GM12878 (cell line): Measurements from ENCODE around the gene CDK4. TPM values are rescaled to one million over a fixed set of nuclear protein-coding genes. Genes with fewer than 3 reads are reported as not detected.

Experiments used
- ATAC-seq: fragments of 200-7000 bp; cut with Tn5 transposase; 3 replicates; pipeline ENCODE4 v1.9.1; 2020; ENCODE audit warnings: mild to moderate bottlenecking, moderate library complexity
- BruUV-seq: library from RNA; stranded (reverse); fragments of 400-500 nt; replicated peaks from 2 replicates; lab custom pipeline; 2021; lab: Mats Ljungman, UMichigan
- CTCF ChIA-PET: fragments of 300-600 bp; sonication (Branson Sonifier 250); formaldehyde crosslinking; extraction: SDS; loops from one replicate; lab custom pipeline; 2021; ENCODE audit warnings: inconsistent platforms; lab: Yijun Ruan, JAX
- POLR2A ChIA-PET: fragments of 350-600 bp; formaldehyde crosslinking; extraction: SDS; loops from one replicate; lab custom pipeline; 2021; ENCODE audit warnings: inconsistent platforms; lab: Charles Lee
- RAD21 ChIA-PET: fragments of 300-600 bp; sonication (Branson Sonifier 250); formaldehyde crosslinking; loops from one replicate; lab custom pipeline; 2023; ENCODE audit warnings: antibody characterized with exemption; ENCODE audit not compliant: unreplicated experiment; lab: Charles Lee
- SMC1A ChIA-PET: fragments of 300-600 bp; sonication (Branson Sonifier 250); formaldehyde crosslinking; loops from one replicate; lab custom pipeline; 2023; ENCODE audit not compliant: unreplicated experiment, uncharacterized antibody; lab: Charles Lee
- DNase-seq: peaks from one replicate; pipeline ENCODE4 v3.0.0-alpha.2; 2011; ENCODE audit warnings: low read depth, low spot score
- FAIRE-seq: peaks from 3 replicates; lab custom pipeline; 2011; peaks lifted over from hg19 to GRCh38; lab: Jason Lieb, UNC
- H2AFZ ChIP-seq: 2 replicates; pipeline ENCODE4 v1.6.0; 2011; ENCODE audit warnings: low read depth, low read length, control low read depth; ENCODE audit not compliant: control insufficient read depth
- H3K27ac ChIP-seq: 2 replicates; pipeline ENCODE4 v1.5.1; 2011; ENCODE audit warnings: control low read depth; ENCODE audit not compliant: control insufficient read depth, insufficient read depth
- H3K27me3 ChIP-seq, 2 experiments: replicated peaks in 1 of 2; 2 replicates each; pipeline versions ENCODE4 v1.6.0 to v1.6.1; 2011; ENCODE audit warnings: low read length in 1 of 2; ENCODE audit not compliant: control insufficient read depth in 2 of 2, insufficient read depth in 2 of 2
- H3K36me3 ChIP-seq, 2 experiments: 2 replicates each; pipeline ENCODE4 v1.5.1; 2011; ENCODE audit warnings: low read length in 1 of 2; ENCODE audit not compliant: control insufficient read depth in 2 of 2, insufficient read depth in 2 of 2
- H3K4me1 ChIP-seq: 2 replicates; pipeline ENCODE4 v1.6.1; 2011; ENCODE audit warnings: mild to moderate bottlenecking, low read length, moderate library complexity, mixed read lengths; ENCODE audit not compliant: control insufficient read depth, insufficient read depth
- H3K4me2 ChIP-seq: 2 replicates; pipeline ENCODE4 v1.6.0; 2011; ENCODE audit warnings: control low read depth; ENCODE audit not compliant: control insufficient read depth, insufficient read depth
- H3K4me3 ChIP-seq: fragments of 200-600 bp; sonication (generic); 2 replicates; pipeline ENCODE4 v1.5.1; 2016
- H3K79me2 ChIP-seq: 2 replicates; pipeline ENCODE4 v1.6.0; 2011; ENCODE audit warnings: low read length; ENCODE audit not compliant: control insufficient read depth, insufficient read depth
- H3K9ac ChIP-seq: 2 replicates; pipeline ENCODE4 v1.8.0; 2011; ENCODE audit warnings: low read length, control low read depth, mixed read lengths; ENCODE audit not compliant: control insufficient read depth, insufficient read depth
- H3K9me3 ChIP-seq: replicated peaks from 3 replicates; pipeline ENCODE4 v1.5.1; 2011; ENCODE audit warnings: mild to moderate bottlenecking, low read length; ENCODE audit not compliant: control insufficient read depth, insufficient read depth
- H4K20me1 ChIP-seq: 2 replicates; pipeline ENCODE4 v1.6.0; 2011; ENCODE audit not compliant: control insufficient read depth, insufficient read depth
- ATF7 ChIP-seq: fragments of 450-650 bp; IDR thresholded peaks from 2 replicates; pipeline ENCODE4 v1.6.1; 2016; ENCODE audit warnings: low read depth, mild to moderate bottlenecking
- BRCA1 ChIP-seq: IDR thresholded peaks from 2 replicates; pipeline ENCODE4 v1.6.1; 2011; ENCODE audit warnings: low read depth, low read length, improper control_type of control experiment
- CREB1 ChIP-seq: IDR thresholded peaks from 2 replicates; pipeline ENCODE4 v1.6.1; 2012; ENCODE audit warnings: low read depth, mild to moderate bottlenecking, inconsistent platforms
- HDAC2 ChIP-seq: fragments of 200-600 bp; sonication (generic); IDR thresholded peaks from 2 replicates; pipeline ENCODE4 v1.6.1; 2017
- HDAC6 ChIP-seq: fragments of 200-600 bp; sonication (generic); IDR thresholded peaks from one replicate; pipeline ENCODE4 v1.8.0; 2017; ENCODE audit warnings: antibody characterized with exemption; ENCODE audit not compliant: unreplicated experiment
- IRF5 ChIP-seq: fragments of 450-650 bp; IDR thresholded peaks from 2 replicates; pipeline ENCODE4 v1.6.1; 2017; ENCODE audit warnings: borderline replicate concordance
- MYB ChIP-seq: fragments of 150-350 bp; IDR thresholded peaks from 2 replicates; pipeline ENCODE4 v1.6.1; 2014; ENCODE audit warnings: mild to moderate bottlenecking, low read depth, low read length, borderline replicate concordance
- PAX5 ChIP-seq: IDR thresholded peaks from 2 replicates; pipeline ENCODE4 v1.6.1; 2011; ENCODE audit warnings: low read depth, low read length, borderline replicate concordance
- POU2F2 ChIP-seq: IDR thresholded peaks from 3 replicates; pipeline ENCODE4 v1.6.1; 2011; ENCODE audit warnings: low read depth, mild to moderate bottlenecking, low read length, borderline replicate concordance
- RAD21 ChIP-seq: IDR thresholded peaks from 2 replicates; pipeline ENCODE4 v1.6.1; 2011; ENCODE audit warnings: mild to moderate bottlenecking, low read depth, low read length, moderate library complexity; ENCODE audit not compliant: insufficient read depth
- SMAD1 ChIP-seq: fragments of 450-650 bp; IDR thresholded peaks from 2 replicates; pipeline ENCODE4 v1.6.1; 2018; ENCODE audit warnings: mild to moderate bottlenecking, low read depth; ENCODE audit not compliant: partially characterized antibody
- TCF12 ChIP-seq: IDR thresholded peaks from 2 replicates; pipeline ENCODE4 v1.6.1; 2011; ENCODE audit warnings: low read depth, mild to moderate bottlenecking, low read length
- WGBS: methylation state at CpG from one replicate; pipeline ENCODE4 v1.1.6; 2016; ENCODE audit warnings: low lambda C conversion rate; ENCODE audit not compliant: insufficient replicate concordance, insufficient coverage; ENCODE audit errors: missing lambda C conversion rate; 5-methylcytosine and 5-hydroxymethylcytosine counted together
- in situ Hi-C: fragments of 300-500 bp; cut with MboI; formaldehyde crosslinking; loops from 9 replicates; pipeline ENCODE4 v1.14.3; 2018; ENCODE audit warnings: mixed read lengths
- intact Hi-C: fragments of 100-400 bp; cut with micrococcal nuclease; formaldehyde crosslinking; loops from one replicate; pipeline ENCODE4 v1.14.2; 2022; ENCODE audit not compliant: unreplicated experiment
- polyA plus RNA-seq, 11 experiments: library from polyadenylated mRNA; depleted of rRNA in 4 of 11; unstranded in 6 of 11; stranded (reverse) in 5 of 11; fragments of >200 nt; fragmentation: Nextera tagmentation in 4 of 11; fragmentation: Illumina TruSeq in 1 of 11; extraction: Ambion mirVana in 4 of 11; extraction: Trizol in 1 of 11; gene quantifications; 1 replicate in 1 of 11; 2 replicates in 10 of 11; pipeline versions ENCODE4 v1.2.1 to v1.2.3, GENCODE V29; 2011 to 2016; ENCODE audit warnings: inconsistent platforms in 2 of 11, missing spikeins in 2 of 11, low read depth in 1 of 11
- total RNA-seq, 4 experiments: library from RNA; depleted of rRNA in 3 of 4; stranded (reverse); fragments of >200 nt in 3 of 4; fragmentation: Illumina TruSeq in 1 of 4; extraction: Trizol in 1 of 4; gene quantifications; 2 replicates each; pipeline versions ENCODE4 v1.2.1 to v1.2.3, GENCODE V29; 2013 to 2021

Gene CDK4
- total and polyA plus RNA-seq, 10 of the 15 experiments (the other 5 are each of a cell fraction or from before 2014, with no cell fraction given) = 26.1 to 385 (median 221) TPM

GRCh38 chr12:57729321-57729844 lies 22.7 kb downstream of the CDK4 start:
- H3K79me2 ChIP-seq = no peaks in the 10 kb centered on the region
- no peak for TF ChIP-seq RAD21
- no peak for TF ChIP-seq BRCA1
- TF ChIP-seq PAX5 = no peak
- TF ChIP-seq SMAD1 = no peak
- no peak for TF ChIP-seq ATF7
- TF ChIP-seq TCF12 = no peak
- no peak for TF ChIP-seq HDAC2
- TF ChIP-seq POU2F2 = no peak
- no peak for TF ChIP-seq IRF5
- TF ChIP-seq CREB1 = no peak
- no peak for TF ChIP-seq MYB
- no peak for TF ChIP-seq HDAC6
- 78% methylated on average over 5 of the region's 5 CpGs for WGBS
- no peak overlapping the region for H3K4me3 ChIP-seq
- H4K20me1 ChIP-seq = no peaks in the 10 kb centered on the region
- in situ Hi-C loops = no loop called here
- no peaks in the 10 kb centered on the region for H3K27me3 ChIP-seq
- peaks cover 8 to 12% of the 10 kb centered on the region in 2 experiments for H3K36me3 ChIP-seq
- ChIA-PET CTCF (no interaction called here), SMC1A (interaction anchor here (1.0 kb wide), 1 partner anchor 12 kb away, joined by 3 read pairs; no protein-coding TSS in a partner anchor), RAD21 (no interaction called here), POLR2A (no interaction called here)
- no TSS peak for BruUV-seq
- no peaks in the 10 kb centered on the region for H3K9me3 ChIP-seq
- no peak overlapping the region for H3K9ac ChIP-seq
- ATAC-seq (no peak), FAIRE-seq (no peak), DNase-seq (no peak)
- no peak overlapping the region for H3K27ac ChIP-seq
- no peak overlapping the region for H3K4me2 ChIP-seq
- H3K4me1 ChIP-seq = no peaks in the 10 kb centered on the region
- intact Hi-C loops = no loop called here
- H2AFZ ChIP-seq = no peak overlapping the region
